Neuronal stem cell (in vitro differentiated cells): ENCODE results near the gene KNOP1. TPM values are rescaled to one million over a fixed set of nuclear protein-coding genes. Genes with fewer than 3 reads are reported as not detected.

Source experiments
- DNase-seq: peaks from one replicate; pipeline ENCODE4 v3.0.0-alpha.2; 2013; ENCODE audit warnings: low spot score
- H2AFZ ChIP-seq: one replicate; pipeline ENCODE4 v1.6.1; 2013; ENCODE audit warnings: mild to moderate bottlenecking, low read length, inconsistent platforms
- H2AK5ac ChIP-seq: 2 replicates; pipeline ENCODE4 v1.6.1; 2013; ENCODE audit warnings: low read depth, mild to moderate bottlenecking, inconsistent platforms, low read length, moderate library complexity, mixed read lengths
- H2BK120ac ChIP-seq: 2 replicates; pipeline ENCODE4 v1.6.1; 2013; ENCODE audit warnings: low read depth, mild to moderate bottlenecking, inconsistent platforms, low read length, moderate library complexity, mixed read lengths
- H2BK12ac ChIP-seq: one replicate; pipeline ENCODE4 v1.6.1; 2013; ENCODE audit warnings: low read length, inconsistent platforms
- H2BK15ac ChIP-seq: 2 replicates; pipeline ENCODE4 v1.6.1; 2013; ENCODE audit warnings: mild to moderate bottlenecking, low read length, inconsistent platforms, mixed read lengths
- H2BK5ac ChIP-seq: one replicate; pipeline ENCODE4 v1.6.1; 2013; ENCODE audit warnings: inconsistent platforms, mild to moderate bottlenecking, low read length, moderate library complexity
- H3K14ac ChIP-seq: one replicate; pipeline ENCODE4 v1.6.1; 2013; ENCODE audit warnings: low read length, inconsistent platforms
- H3K18ac ChIP-seq: 2 replicates; pipeline ENCODE4 v1.6.1; 2013; ENCODE audit warnings: low read length, inconsistent platforms
- H3K23ac ChIP-seq: 2 replicates; pipeline ENCODE4 v1.6.1; 2013; ENCODE audit warnings: low read depth, mild to moderate bottlenecking, mixed read lengths, low read length, inconsistent platforms; ENCODE audit not compliant: poor library complexity
- H3K27ac ChIP-seq: replicated peaks from 3 replicates; pipeline ENCODE4 v1.5.1; 2013; ENCODE audit warnings: low read length, inconsistent platforms
- H3K27me3 ChIP-seq, 3 experiments: 2 replicates each; pipeline ENCODE4 v1.6.1; 2013; ENCODE audit warnings: low read length in 3 of 3, mild to moderate bottlenecking in 2 of 3, inconsistent platforms in 1 of 3, low read depth in 1 of 3, mixed read lengths in 1 of 3, moderate library complexity in 1 of 3; ENCODE audit not compliant: control insufficient read depth in 3 of 3, insufficient read depth in 3 of 3
- H3K36me3 ChIP-seq, 2 donors: replicated peaks in 1 of 2; 2 replicates each; pipeline ENCODE4 v1.6.1; 2013; ENCODE audit warnings: low read length in 2 of 2; ENCODE audit not compliant: control insufficient read depth in 2 of 2, insufficient read depth in 2 of 2
- H3K4ac ChIP-seq: 2 replicates; pipeline ENCODE4 v1.6.1; 2013; ENCODE audit warnings: inconsistent platforms, mild to moderate bottlenecking, low read length, moderate library complexity
- H3K4me1 ChIP-seq, 2 donors: 1 replicate in 1 of 2; 2 replicates in 1 of 2; pipeline ENCODE4 v1.6.1; 2013; ENCODE audit warnings: low read length in 2 of 2, low read depth in 1 of 2; ENCODE audit not compliant: control insufficient read depth in 2 of 2, insufficient read depth in 1 of 2
- H3K4me2 ChIP-seq: one replicate; pipeline ENCODE4 v1.6.1; 2013; ENCODE audit warnings: mild to moderate bottlenecking, low read length, inconsistent platforms; ENCODE audit not compliant: insufficient read depth, poor library complexity, severe bottlenecking
- H3K4me3 ChIP-seq, 2 donors: 2 replicates each; pipeline ENCODE4 v1.5.1; 2013; ENCODE audit warnings: low read length in 2 of 2, mild to moderate bottlenecking in 2 of 2, inconsistent platforms in 1 of 2, moderate library complexity in 1 of 2
- H3K79me1 ChIP-seq: one replicate; pipeline ENCODE4 v1.6.1; 2013; ENCODE audit warnings: low read depth, mild to moderate bottlenecking, inconsistent platforms, low read length, moderate library complexity
- H3K9ac ChIP-seq: one replicate; pipeline ENCODE4 v1.6.1; 2013; ENCODE audit warnings: mild to moderate bottlenecking, low read depth, low read length, inconsistent platforms; ENCODE audit not compliant: poor library complexity
- H3K9me3 ChIP-seq, 2 donors: replicated peaks in 1 of 2; 2 replicates each; pipeline versions ENCODE3 to v1.6.1; 2013; ENCODE audit warnings: low read length in 2 of 2, mild to moderate bottlenecking in 2 of 2, inconsistent platforms in 1 of 2, low read depth in 1 of 2, mixed read lengths in 1 of 2, moderate library complexity in 1 of 2; ENCODE audit not compliant: control insufficient read depth in 2 of 2, insufficient read depth in 1 of 2
- H4K8ac ChIP-seq: one replicate; pipeline ENCODE4 v1.6.1; 2013; ENCODE audit warnings: low read depth, mild to moderate bottlenecking, inconsistent platforms, low read length, moderate library complexity
- H4K91ac ChIP-seq: one replicate; pipeline ENCODE4 v1.6.1; 2013; ENCODE audit warnings: low read length, low read depth, mild to moderate bottlenecking, inconsistent platforms; ENCODE audit not compliant: poor library complexity
- WGBS, 2 donors: extraction: QIAGEN DNeasy Blood & Tissue Kit; methylation state at CpG; one replicate each; pipeline ENCODE4 v1.1.7; 2013; ENCODE audit warnings: missing lambda C conversion rate in 2 of 2, mixed read lengths in 1 of 2; ENCODE audit not compliant: insufficient read length in 2 of 2, insufficient replicate concordance in 1 of 2; ENCODE audit errors: extremely low coverage in 2 of 2; 5-methylcytosine and 5-hydroxymethylcytosine counted together
- polyA plus RNA-seq, 2 experiments: library from polyadenylated mRNA; stranded (reverse); fragments of 200-250 nt; gene quantifications; one replicate each; pipeline ENCODE4 v1.2.3, GENCODE V29; 2013

Gene KNOP1, protein sequence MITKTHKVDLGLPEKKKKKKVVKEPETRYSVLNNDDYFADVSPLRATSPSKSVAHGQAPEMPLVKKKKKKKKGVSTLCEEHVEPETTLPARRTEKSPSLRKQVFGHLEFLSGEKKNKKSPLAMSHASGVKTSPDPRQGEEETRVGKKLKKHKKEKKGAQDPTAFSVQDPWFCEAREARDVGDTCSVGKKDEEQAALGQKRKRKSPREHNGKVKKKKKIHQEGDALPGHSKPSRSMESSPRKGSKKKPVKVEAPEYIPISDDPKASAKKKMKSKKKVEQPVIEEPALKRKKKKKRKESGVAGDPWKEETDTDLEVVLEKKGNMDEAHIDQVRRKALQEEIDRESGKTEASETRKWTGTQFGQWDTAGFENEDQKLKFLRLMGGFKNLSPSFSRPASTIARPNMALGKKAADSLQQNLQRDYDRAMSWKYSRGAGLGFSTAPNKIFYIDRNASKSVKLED
- polyA plus RNA-seq (2013, experiment 1 of 2), result 124 TPM
- 117 TPM for polyA plus RNA-seq (2013, experiment 2 of 2)

DNA sequence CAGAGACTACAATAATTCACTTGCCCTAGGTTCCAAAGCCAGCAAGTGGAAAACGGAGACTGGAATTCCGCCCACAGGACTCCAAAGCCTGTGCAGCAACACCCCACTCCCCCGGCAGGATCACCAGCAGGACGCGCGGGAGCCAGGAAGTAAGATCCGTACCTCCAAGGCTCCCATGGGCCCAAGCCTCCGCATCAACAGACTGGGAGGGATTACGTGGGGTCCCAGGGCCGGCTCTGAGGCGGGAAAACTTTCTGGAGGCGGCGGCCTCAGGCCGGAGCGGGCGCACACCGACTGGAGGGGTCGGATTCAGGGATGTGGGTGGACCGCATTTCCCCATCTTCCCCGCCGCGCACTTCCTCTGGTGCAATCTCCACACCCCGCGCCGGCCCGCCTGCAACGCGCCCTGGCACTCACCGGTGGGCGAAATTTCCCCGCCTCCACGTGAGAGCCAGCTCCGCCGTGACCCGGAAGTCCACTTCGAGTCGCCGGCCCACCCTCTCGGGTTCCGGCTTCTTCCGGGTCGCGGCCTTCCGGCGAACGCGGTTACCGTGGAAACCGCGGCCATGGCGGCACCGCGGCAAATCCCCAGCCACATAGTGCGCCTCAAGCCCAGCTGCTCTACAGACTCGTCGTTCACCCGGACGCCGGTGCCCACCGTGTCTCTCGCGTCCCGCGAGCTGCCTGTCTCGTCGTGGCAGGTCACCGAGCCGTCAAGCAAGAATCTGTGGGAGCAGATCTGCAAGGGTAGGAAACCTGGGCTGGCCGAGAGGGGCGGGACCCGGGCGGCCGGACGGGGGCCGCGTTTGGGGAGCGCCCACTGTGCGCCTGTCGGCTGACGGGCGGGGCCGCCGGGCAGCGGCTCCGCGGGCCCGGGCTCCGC lies at the start of gene KNOP1, which contains the start of gene IQCK:
TSS of gene KNOP1 (minus strand) at position 487 of the 883 bp plus-strand sequence. CDS start 3,192 bp downstream, outside the sequence.
TSS of gene IQCK (plus strand) at position 531 of the 883 bp plus-strand sequence. CDS start at position 567, 36 bp downstream.
- Histone ChIP-seq H3K9me3 (no peaks in the 10 kb centered on the region), H2AK5ac (no peak within 1 kb of the TSS), H3K4me1 (peaks cover 7 to 10% of the 10 kb centered on the region in 2 donors), H3K4me2 (peak within 1 kb of the TSS; percentile 85), H2BK12ac (no peak within 1 kb of the TSS), H3K4ac (no peak within 1 kb of the TSS), H3K79me1 (peaks cover 6% of the 10 kb centered on the region), H3K27me3 (no peaks in the 10 kb centered on the region), H3K23ac (peak within 1 kb of the TSS; percentile 92), H3K4me3 (peak within 1 kb of the TSS; percentile 96 to 97), H2BK120ac (peak within 1 kb of the TSS; percentile 30), H3K27ac (peak within 1 kb of the TSS; percentile 83), H3K14ac (peak within 1 kb of the TSS; percentile 90), H3K9ac (peak within 1 kb of the TSS; percentile 98), H4K91ac (no peak within 1 kb of the TSS), H4K8ac (no peak within 1 kb of the TSS), H2BK5ac (peak within 1 kb of the TSS; percentile 77), H2BK15ac (no peak within 1 kb of the TSS), H2AFZ (peak within 1 kb of the TSS; percentile 98), H3K18ac (peak within 1 kb of the TSS; percentile 95), H3K36me3 (peaks cover 21 to 46% of the 10 kb centered on the region in 2 donors)
- DNase-seq, result peak; percentile 89
- WGBS, 2 donors, result no CpG with 5 or more reads among the region's 88 CpGs

DNA sequence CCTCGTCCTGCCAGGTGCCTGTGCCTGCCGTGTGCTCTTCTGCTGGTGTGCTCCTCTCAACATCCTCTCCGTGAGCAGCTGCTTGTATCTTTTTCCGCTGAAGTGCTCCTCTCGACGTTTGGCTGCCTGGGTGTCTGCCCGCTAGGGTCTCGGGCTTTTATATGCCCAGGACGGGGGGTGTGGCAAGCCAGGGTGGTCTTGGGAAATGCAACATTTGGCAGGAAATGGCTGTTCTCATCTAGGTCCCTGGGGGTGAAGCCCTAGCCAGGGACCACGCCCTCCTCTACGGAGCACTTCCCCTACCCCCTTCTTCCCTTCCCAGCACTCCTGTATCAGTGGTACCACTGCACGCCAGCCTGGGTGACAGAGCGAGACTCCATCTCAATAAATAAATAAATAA lies 49.5 kb upstream of the KNOP1 start:
- Histone ChIP-seq H2BK5ac (no peak overlapping the region), H3K4me1 (peaks cover 0 to 2% of the 10 kb centered on the region in 2 donors), H2BK12ac (no peak overlapping the region), H3K79me1 (no peaks in the 10 kb centered on the region), H3K27me3 (no peaks in the 10 kb centered on the region), H3K23ac (no peak overlapping the region), H3K9me3 (peaks cover 4 to 8% of the 10 kb centered on the region in 2 donors), H4K8ac (no peak overlapping the region), H3K27ac (no peak overlapping the region), H2AK5ac (no peak overlapping the region), H3K4me2 (no peak overlapping the region), H3K14ac (no peak overlapping the region), H4K91ac (no peak overlapping the region), H3K4me3 (no peak overlapping the region), H2AFZ (no peak overlapping the region), H3K4ac (no peak overlapping the region), H2BK120ac (no peak overlapping the region), H2BK15ac (no peak overlapping the region), H3K9ac (no peak overlapping the region), H3K18ac (no peak overlapping the region), H3K36me3 (peaks cover 0 to 6% of the 10 kb centered on the region in 2 donors)
- no CpG with 5 or more reads among the region's 13 CpGs for WGBS, 2 donors
- no peak for DNase-seq

DNA sequence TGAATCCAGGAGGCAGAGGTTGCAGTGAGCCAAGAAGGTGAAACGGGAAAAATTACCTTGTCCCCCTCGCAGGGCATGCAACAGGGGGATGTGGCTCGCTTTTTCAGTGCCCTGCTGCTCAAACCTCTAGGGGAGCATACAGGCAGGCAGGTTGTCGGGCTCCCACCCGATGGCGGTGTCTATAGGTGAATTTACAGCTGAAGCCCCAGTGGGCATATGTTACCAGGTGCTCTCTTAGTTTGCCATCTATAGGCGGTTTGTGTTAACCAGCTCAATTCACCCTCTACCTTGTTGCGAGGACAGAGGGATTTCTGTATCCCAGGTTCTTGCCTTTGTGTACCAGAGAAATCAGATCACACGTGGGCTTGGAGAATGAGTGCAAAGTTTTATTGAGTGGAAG lies 49.0 kb upstream of the KNOP1 start:
- Histone ChIP-seq H2BK5ac (no peak overlapping the region), H3K14ac (no peak overlapping the region), H2AK5ac (no peak overlapping the region), H2BK12ac (no peak overlapping the region), H2AFZ (no peak overlapping the region), H3K79me1 (no peaks in the 10 kb centered on the region), H2BK15ac (no peak overlapping the region), H4K91ac (no peak overlapping the region), H3K36me3 (peaks cover 0 to 6% of the 10 kb centered on the region in 2 donors), H3K4ac (no peak overlapping the region), H2BK120ac (no peak overlapping the region), H3K4me3 (no peak overlapping the region), H3K4me1 (peaks cover 0 to 2% of the 10 kb centered on the region in 2 donors), H4K8ac (no peak overlapping the region), H3K4me2 (no peak overlapping the region), H3K9ac (no peak overlapping the region), H3K18ac (no peak overlapping the region), H3K27ac (no peak overlapping the region), H3K9me3 (peaks cover 4 to 8% of the 10 kb centered on the region in 2 donors), H3K23ac (no peak overlapping the region), H3K27me3 (no peaks in the 10 kb centered on the region)
- DNase-seq, result no peak
- WGBS, 2 donors, result no CpG with 5 or more reads among the region's 9 CpGs
